Panc1 (cell line): ENCODE measurements around the gene COL4A3. TPM values are rescaled to one million over a fixed set of nuclear protein-coding genes. Genes with fewer than 3 reads are reported as not detected.
"Not testable (repeated sequence)": the region's sequence is repeated elsewhere in the genome, so short reads cannot be mapped to it uniquely, and the experiment has no call there.

Source experiments
- ATAC-seq: fragments of 200-7000 bp; cut with Tn5 transposase; 2 replicates; pipeline ENCODE4 v1.9.1; 2020; ENCODE audit warnings: mild to moderate bottlenecking, moderate library complexity
- BruUV-seq: library from RNA; stranded (reverse); fragments of 400-500 nt; replicated peaks from 2 replicates; lab custom pipeline; 2021; lab: Mats Ljungman, UMichigan
- CTCF ChIA-PET: fragments of 300-600 bp; sonication (Branson Sonifier 250); formaldehyde crosslinking; loops from one replicate; lab custom pipeline; 2022; ENCODE audit warnings: antibody characterized with exemption; lab: Charles Lee
- POLR2A ChIA-PET: fragments of 300-600 bp; sonication (Branson Sonifier 250); formaldehyde crosslinking; loops from one replicate; lab custom pipeline; 2022; ENCODE audit warnings: antibody characterized with exemption; lab: Charles Lee
- DNase-seq: peaks from one replicate; pipeline ENCODE4 v3.0.0-alpha.2; 2010; ENCODE audit warnings: low read depth, low spot score
- H3K27ac ChIP-seq: 2 replicates; pipeline ENCODE4 v1.5.1; 2011; ENCODE audit warnings: mild to moderate bottlenecking, low read length, inconsistent platforms
- H3K27me3 ChIP-seq: fragments of 200-500 bp; sonication (Bioruptor generic); 2 replicates; pipeline ENCODE4 v1.6.0; 2014; ENCODE audit warnings: low read length, inconsistent platforms; ENCODE audit not compliant: control insufficient read depth, insufficient read depth
- H3K36me3 ChIP-seq: fragments of 200-500 bp; sonication (Bioruptor generic); 2 replicates; pipeline ENCODE4 v1.5.1; 2014; ENCODE audit warnings: inconsistent platforms, mild to moderate bottlenecking, low read length, moderate library complexity; ENCODE audit not compliant: control insufficient read depth, insufficient read depth
- H3K4me1 ChIP-seq: 2 replicates; pipeline ENCODE4 v1.5.1; 2011; ENCODE audit warnings: inconsistent platforms, mild to moderate bottlenecking, low read length, moderate library complexity; ENCODE audit not compliant: control insufficient read depth, insufficient read depth
- H3K4me3 ChIP-seq, 2 experiments: 2 replicates each; pipeline ENCODE4 v1.5.1; 2011 to 2012; ENCODE audit warnings: low read depth in 2 of 2, low read length in 2 of 2, mild to moderate bottlenecking in 2 of 2, inconsistent platforms in 1 of 2, moderate library complexity in 1 of 2
- H3K9me3 ChIP-seq: fragments of 200-500 bp; sonication (Bioruptor generic); 2 replicates; pipeline ENCODE4 v1.5.1; 2014; ENCODE audit warnings: low read depth, mild to moderate bottlenecking, inconsistent platforms, low read length, moderate library complexity; ENCODE audit not compliant: control insufficient read depth, insufficient read depth
- CTCF ChIP-seq: fragments of 450-650 bp; IDR thresholded peaks from 2 replicates; pipeline ENCODE4 v1.5.1; 2017; ENCODE audit warnings: mild to moderate bottlenecking
- POLR2AphosphoS5 ChIP-seq: IDR thresholded peaks from 2 replicates; pipeline ENCODE4 v1.6.1; 2012; ENCODE audit warnings: mild to moderate bottlenecking, low read depth, low read length, moderate library complexity
- REST ChIP-seq, 2 experiments: IDR thresholded peaks; 2 replicates each; pipeline ENCODE4 v1.6.1; 2011 to 2012; ENCODE audit warnings: low read depth in 2 of 2, control low read depth in 1 of 2, low read length in 1 of 2, mild to moderate bottlenecking in 1 of 2, moderate library complexity in 1 of 2; ENCODE audit not compliant: insufficient read depth in 1 of 2
- SIN3A ChIP-seq: IDR thresholded peaks from 2 replicates; pipeline ENCODE4 v1.6.1; 2012; ENCODE audit warnings: low read depth, mild to moderate bottlenecking, low read length, moderate library complexity, borderline replicate concordance; ENCODE audit not compliant: insufficient read depth
- TCF7L2 ChIP-seq: IDR thresholded peaks from 2 replicates; pipeline ENCODE4 v1.6.1; 2011; ENCODE audit warnings: mild to moderate bottlenecking, low read depth, low read length, inconsistent platforms
- in situ Hi-C: cut with HindIII; loops from 2 replicates; pipeline ENCODE4 v1.10.0; 2016; ENCODE audit warnings: low sequenced_read_pairs, low pct_unique_long_range_greater_than_20kb
- intact Hi-C: fragments of 100-400 bp; cut with micrococcal nuclease; formaldehyde crosslinking; loops from one replicate; pipeline ENCODE4 v1.10.0; 2022; ENCODE audit not compliant: unreplicated experiment
- total RNA-seq: library from RNA; stranded (reverse); gene quantifications from one replicate; pipeline ENCODE4 v1.2.1, GENCODE V29; 2021; ENCODE audit not compliant: unreplicated experiment

Gene COL4A3
- total RNA-seq, 1 experiment from 2014 or later = 0.18 TPM

- no TSS peak for BruUV-seq
- Histone ChIP-seq H3K27me3 (peaks cover 44% of the 10 kb centered on the region), H3K36me3 (no peaks in the 10 kb centered on the region; the same call in 1 of the 2 replicates), H3K4me3 (peak overlapping the region; percentile 31 to 42), H3K4me1 (peaks cover 4% of the 10 kb centered on the region; the same call in 1 of the 2 replicates), H3K9me3 (no peaks in the 10 kb centered on the region), H3K27ac (no peak overlapping the region)
- POLR2A ChIA-PET = no interaction called here
- CTCF ChIA-PET = interaction anchor here (0.7 kb wide), 1 partner anchor 76 kb away, joined by 9 read pairs; no protein-coding TSS in a partner anchor
- ATAC-seq = peak; percentile 55
- DNase-seq = no peak
- intact Hi-C loops (no loop called here), in situ Hi-C loops (no loop called here)
- TF ChIP-seq REST (IDR thresholded peaks at IDR 0.05; ENCODE audit: insufficient read depth in 1 of 2, low read depth in 2 of 2, low read length in 1 of 2) (no peak), POLR2AphosphoS5 (no peak)
These were observed 403 bp downstream of the COL4A3 start for GRCh38 chr2:227164763-227165291.

- DNase-seq, H3K36me3 ChIP-seq, POLR2A ChIA-PET, H3K27me3 ChIP-seq, H3K4me1 ChIP-seq, BruUV-seq, in situ Hi-C loops, intact Hi-C loops, H3K9me3 ChIP-seq, H3K27ac ChIP-seq, CTCF ChIA-PET, ATAC-seq, H3K4me3 ChIP-seq: not testable (repeated sequence)
These were observed 7.4 kb downstream of the COL4A3 start for GRCh38 chr2:227171779-227172178.

GRCh38 chr2:227177592-227178336 lies 13.3 kb downstream of the COL4A3 start:
- CTCF ChIA-PET = interaction anchor here (0.6 kb wide), 1 partner anchor 310 kb away, joined by 3 read pairs; no protein-coding TSS in a partner anchor
- Histone ChIP-seq H3K36me3 (no peaks in the 10 kb centered on the region), H3K9me3 (no peaks in the 10 kb centered on the region), H3K4me3 (no peak overlapping the region), H3K4me1 (no peaks in the 10 kb centered on the region), H3K27ac (no peak overlapping the region), H3K27me3 (no peaks in the 10 kb centered on the region)
- POLR2A ChIA-PET = no interaction called here
- DNase-seq = no peak
- TF ChIP-seq REST (IDR thresholded peaks at IDR 0.05; ENCODE audit: insufficient read depth in 1 of 2, low read depth in 2 of 2, low read length in 1 of 2) (no peak), TCF7L2 (no peak), SIN3A (no peak), POLR2AphosphoS5 (no peak), CTCF (no peak)
- intact Hi-C loops (no loop called here), in situ Hi-C loops (no loop called here)
- no TSS peak for BruUV-seq
- ATAC-seq = no peak
